Aortic smooth muscle cell (primary cell): ENCODE data around the gene PLCZ1. TPM values are rescaled to one million over a fixed set of nuclear protein-coding genes. Genes with fewer than 3 reads are reported as not detected.

Experiments
- total RNA-seq: library from RNA; depleted of rRNA; stranded (reverse); fragments of >200 nt; gene quantifications from 2 replicates; pipeline ENCODE4 v1.2.3, GENCODE V29; 2014

PLCZ1 gene
- total RNA-seq: 0.06 and 0.13 TPM in 2 replicates

GRCh38 chr12:18737819-18738218, at the start of gene PLCZ1, which contains the start of gene CAPZA3:
TSS of gene PLCZ1 (minus strand) at chr12:18738012. CDS start at chr12:18737371, 641 bp downstream.
TSS of gene CAPZA3 (plus strand) at chr12:18738119. CDS start at chr12:18738269, 150 bp downstream.

Other genes starting within 250 kb of the PLCZ1 start
- gene CAPZA3, start 107 bp upstream of the PLCZ1 start, total RNA-seq: not detected in 2 replicates